ENCODE data around the gene SLC1A1.
"Not testable (repeated sequence)": the region's sequence is repeated elsewhere in the genome, so short reads cannot be mapped to it uniquely, and the experiment has no call there.

The SLC1A1 gene

GRCh38 chr9:4508907-4509589, 18.8 kb downstream of the SLC1A1 start:
- Histone ChIP-seq H3K27me3 (ENCODE audit: insufficient read depth, low read length) (no peaks in the 10 kb centered on the region), H3K4me1 (ENCODE audit: insufficient read depth, low read length) (no peaks in the 10 kb centered on the region), H3K4me3 (ENCODE audit: low read length) (no peak overlapping the region), H3K36me3 (ENCODE audit: insufficient read depth, low read length) (no peaks in the 10 kb centered on the region), H3K9me3 (ENCODE audit: low read length) (no peaks in the 10 kb centered on the region), H2AFZ (ENCODE audit: low read depth, low read length) (no peak overlapping the region)

GRCh38 chr9:4509590-4509984, 19.3 kb downstream of the SLC1A1 start:
- no peaks in the 10 kb centered on the region for H3K27me3 ChIP-seq (ENCODE audit: insufficient read depth, low read length)
- H3K36me3 ChIP-seq (ENCODE audit: insufficient read depth, low read length): no peaks in the 10 kb centered on the region
- no peak overlapping the region for H3K4me3 ChIP-seq (ENCODE audit: low read length)
- no peaks in the 10 kb centered on the region for H3K4me1 ChIP-seq (ENCODE audit: insufficient read depth, low read length)
- H2AFZ ChIP-seq (ENCODE audit: low read depth, low read length): no peak overlapping the region
- H3K9me3 ChIP-seq (ENCODE audit: low read length): no peaks in the 10 kb centered on the region

GRCh38 chr9:4510546-4511322, 20.5 kb downstream of the SLC1A1 start:
- H2AFZ ChIP-seq (ENCODE audit: low read depth, low read length): no peak overlapping the region
- H3K4me3 ChIP-seq (ENCODE audit: low read length): no peak overlapping the region
- no peaks in the 10 kb centered on the region for H3K9me3 ChIP-seq (ENCODE audit: low read length)
- no peaks in the 10 kb centered on the region for H3K4me1 ChIP-seq (ENCODE audit: insufficient read depth, low read length)
- H3K36me3 ChIP-seq (ENCODE audit: insufficient read depth, low read length): no peaks in the 10 kb centered on the region
- H3K27me3 ChIP-seq (ENCODE audit: insufficient read depth, low read length): no peaks in the 10 kb centered on the region

- Histone ChIP-seq H3K4me1 (ENCODE audit: insufficient read depth, low read length) (no peaks in the 10 kb centered on the region), H3K4me3 (ENCODE audit: low read length) (no peak overlapping the region), H3K27me3 (ENCODE audit: insufficient read depth, low read length) (no peaks in the 10 kb centered on the region), H3K9me3 (ENCODE audit: low read length) (no peaks in the 10 kb centered on the region), H3K36me3 (ENCODE audit: insufficient read depth, low read length) (no peaks in the 10 kb centered on the region), H2AFZ (ENCODE audit: low read depth, low read length) (no peak overlapping the region)
Observed at GRCh38 chr9:4514252-4515128, 24.2 kb downstream of the SLC1A1 start.

- Histone ChIP-seq H3K4me1 (ENCODE audit: insufficient read depth, low read length) (no peaks in the 10 kb centered on the region), H3K4me3 (ENCODE audit: low read length) (no peak overlapping the region), H3K27me3 (ENCODE audit: insufficient read depth, low read length) (no peaks in the 10 kb centered on the region), H3K9me3 (ENCODE audit: low read length) (no peaks in the 10 kb centered on the region), H3K36me3 (ENCODE audit: insufficient read depth, low read length) (no peaks in the 10 kb centered on the region), H2AFZ (ENCODE audit: low read depth, low read length) (no peak overlapping the region)
Observed at GRCh38 chr9:4515958-4516375, 25.7 kb downstream of the SLC1A1 start.

- H2AFZ ChIP-seq (ENCODE audit: low read depth, low read length): no peak overlapping the region
- H3K27me3 ChIP-seq (ENCODE audit: insufficient read depth, low read length): no peaks in the 10 kb centered on the region
- no peaks in the 10 kb centered on the region for H3K9me3 ChIP-seq (ENCODE audit: low read length)
- no peaks in the 10 kb centered on the region for H3K4me1 ChIP-seq (ENCODE audit: insufficient read depth, low read length)
- H3K4me3 ChIP-seq (ENCODE audit: low read length): no peak overlapping the region
- no peaks in the 10 kb centered on the region for H3K36me3 ChIP-seq (ENCODE audit: insufficient read depth, low read length)
Observed at GRCh38 chr9:4517274-4517673, 27.0 kb downstream of the SLC1A1 start.

GRCh38 chr9:4519604-4520003, 29.3 kb downstream of the SLC1A1 start:
- H3K27me3 ChIP-seq (ENCODE audit: insufficient read depth, low read length): no peaks in the 10 kb centered on the region
- H2AFZ ChIP-seq (ENCODE audit: low read depth, low read length): no peak overlapping the region
- no peaks in the 10 kb centered on the region for H3K36me3 ChIP-seq (ENCODE audit: insufficient read depth, low read length)
- H3K9me3 ChIP-seq (ENCODE audit: low read length): no peaks in the 10 kb centered on the region
- no peaks in the 10 kb centered on the region for H3K4me1 ChIP-seq (ENCODE audit: insufficient read depth, low read length)
- H3K4me3 ChIP-seq (ENCODE audit: low read length): no peak overlapping the region

GRCh38 chr9:4520055-4520454, 29.8 kb downstream of the SLC1A1 start:
- no peaks in the 10 kb centered on the region for H3K36me3 ChIP-seq (ENCODE audit: insufficient read depth, low read length)
- H3K9me3 ChIP-seq (ENCODE audit: low read length): no peaks in the 10 kb centered on the region
- no peaks in the 10 kb centered on the region for H3K27me3 ChIP-seq (ENCODE audit: insufficient read depth, low read length)
- H3K4me1 ChIP-seq (ENCODE audit: insufficient read depth, low read length): no peaks in the 10 kb centered on the region
- no peak overlapping the region for H3K4me3 ChIP-seq (ENCODE audit: low read length)
- H2AFZ ChIP-seq (ENCODE audit: low read depth, low read length): no peak overlapping the region

GRCh38 chr9:4530375-4530774, 40.1 kb downstream of the SLC1A1 start:
- Histone ChIP-seq H3K36me3 (ENCODE audit: insufficient read depth, low read length) (no peaks in the 10 kb centered on the region), H3K4me3 (ENCODE audit: low read length) (no peak overlapping the region), H3K4me1 (ENCODE audit: insufficient read depth, low read length) (no peaks in the 10 kb centered on the region), H3K9me3 (ENCODE audit: low read length) (no peaks in the 10 kb centered on the region), H2AFZ (ENCODE audit: low read depth, low read length) (no peak overlapping the region), H3K27me3 (ENCODE audit: insufficient read depth, low read length) (no peaks in the 10 kb centered on the region)

- not testable (repeated sequence) for H3K36me3 ChIP-seq (ENCODE audit: insufficient read depth, low read length); H3K4me1 ChIP-seq (ENCODE audit: insufficient read depth, low read length); H3K27me3 ChIP-seq (ENCODE audit: insufficient read depth, low read length); H3K9me3 ChIP-seq (ENCODE audit: low read length); H3K4me3 ChIP-seq (ENCODE audit: low read length); H2AFZ ChIP-seq (ENCODE audit: low read depth, low read length)
Observed at GRCh38 chr9:4530831-4531230, 40.6 kb downstream of the SLC1A1 start.

GRCh38 chr9:4531355-4531754, 41.1 kb downstream of the SLC1A1 start:
- H3K27me3 ChIP-seq (ENCODE audit: insufficient read depth, low read length); H3K4me1 ChIP-seq (ENCODE audit: insufficient read depth, low read length); H3K4me3 ChIP-seq (ENCODE audit: low read length); H2AFZ ChIP-seq (ENCODE audit: low read depth, low read length); H3K9me3 ChIP-seq (ENCODE audit: low read length); H3K36me3 ChIP-seq (ENCODE audit: insufficient read depth, low read length): not testable (repeated sequence)

- not testable (repeated sequence) for H3K27me3 ChIP-seq (ENCODE audit: insufficient read depth, low read length); H3K36me3 ChIP-seq (ENCODE audit: insufficient read depth, low read length); H3K4me1 ChIP-seq (ENCODE audit: insufficient read depth, low read length); H2AFZ ChIP-seq (ENCODE audit: low read depth, low read length); H3K4me3 ChIP-seq (ENCODE audit: low read length); H3K9me3 ChIP-seq (ENCODE audit: low read length)
Observed at GRCh38 chr9:4533881-4534280, 43.6 kb downstream of the SLC1A1 start.

- H2AFZ ChIP-seq (ENCODE audit: low read depth, low read length); H3K36me3 ChIP-seq (ENCODE audit: insufficient read depth, low read length); H3K27me3 ChIP-seq (ENCODE audit: insufficient read depth, low read length); H3K9me3 ChIP-seq (ENCODE audit: low read length); H3K4me3 ChIP-seq (ENCODE audit: low read length); H3K4me1 ChIP-seq (ENCODE audit: insufficient read depth, low read length): not testable (repeated sequence)
Observed at GRCh38 chr9:4536196-4536595, 45.9 kb downstream of the SLC1A1 start.
